Endothelial cell of umbilical vein (primary cell): ENCODE results near the gene OR4F6. TPM values are rescaled to one million over a fixed set of nuclear protein-coding genes. Genes with fewer than 3 reads are reported as not detected.

Source experiments
- BruUV-seq: library from RNA; stranded (reverse); fragments of 400-500 nt; replicated peaks from 2 replicates; lab custom pipeline; 2021; lab: Mats Ljungman, UMichigan
- CTCF ChIA-PET: fragments of 300-600, 350-600 bp; sonication (Branson Sonifier 250); formaldehyde crosslinking; loops from one replicate; lab custom pipeline; 2021; ENCODE audit warnings: antibody characterized with exemption, inconsistent platforms; lab: Charles Lee
- POLR2A ChIA-PET: fragments of 300-600, 350-600 bp; sonication (Branson Sonifier 250); formaldehyde crosslinking; loops from one replicate; lab custom pipeline; 2021; ENCODE audit warnings: antibody characterized with exemption, inconsistent platforms; lab: Charles Lee
- DNase-seq: peaks from one replicate; pipeline ENCODE4 v3.0.0-alpha.2; 2011; ENCODE audit warnings: low read depth, low spot score
- FAIRE-seq: peaks from 2 replicates; lab custom pipeline; 2011; peaks lifted over from hg19 to GRCh38; lab: Jason Lieb, UNC
- H2AFZ ChIP-seq: 2 replicates; pipeline ENCODE4 v1.6.0; 2012; ENCODE audit warnings: low read depth, low read length, control low read depth, inconsistent platforms
- H3K27ac ChIP-seq: 2 replicates; pipeline ENCODE4 v1.5.1; 2011; ENCODE audit warnings: low read depth, mild to moderate bottlenecking, control low read depth, low read length, moderate library complexity; ENCODE audit not compliant: insufficient read depth
- H3K27me3 ChIP-seq, 2 experiments: 2 replicates each; pipeline versions ENCODE4 v1.6.0 to v1.6.1; 2011; ENCODE audit warnings: low read length in 2 of 2, mixed read lengths in 1 of 2; ENCODE audit not compliant: control insufficient read depth in 2 of 2, insufficient read depth in 2 of 2
- H3K36me3 ChIP-seq, 2 experiments: 2 replicates in 1 of 2; 3 replicates in 1 of 2; pipeline ENCODE4 v1.5.1; 2011; ENCODE audit warnings: low read length in 2 of 2, mild to moderate bottlenecking in 1 of 2, moderate library complexity in 1 of 2; ENCODE audit not compliant: control insufficient read depth in 2 of 2, insufficient read depth in 2 of 2; ENCODE audit errors: extremely low read depth in 1 of 2
- H3K4me1 ChIP-seq: 3 replicates; pipeline ENCODE4 v1.5.1; 2011; ENCODE audit warnings: mild to moderate bottlenecking, low read length; ENCODE audit not compliant: control insufficient read depth, insufficient read depth; ENCODE audit errors: extremely low read depth
- H3K4me2 ChIP-seq: 2 replicates; pipeline ENCODE4 v1.6.1; 2011; ENCODE audit warnings: low read length, control low read depth, mixed read lengths; ENCODE audit not compliant: insufficient read depth
- H3K4me3 ChIP-seq, 3 experiments: fragments of 200-600 bp in 1 of 3; sonication (generic), shearing (Covaris generic) in 1 of 3; replicated peaks in 1 of 3; 2 replicates each; pipeline ENCODE4 v1.5.1; 2011 to 2016; ENCODE audit warnings: control low read depth in 3 of 3, low read length in 3 of 3, mild to moderate bottlenecking in 2 of 3, inconsistent platforms in 1 of 3, low read depth in 1 of 3, moderate library complexity in 1 of 3; ENCODE audit not compliant: insufficient read depth in 1 of 3
- H3K79me2 ChIP-seq: 2 replicates; pipeline ENCODE4 v1.6.0; 2012; ENCODE audit warnings: low read length, inconsistent platforms; ENCODE audit not compliant: control insufficient read depth, insufficient read depth
- H3K9ac ChIP-seq: replicated peaks from 2 replicates; pipeline ENCODE3; 2011; ENCODE audit warnings: low read length, control low read depth; ENCODE audit not compliant: insufficient read depth; ENCODE audit errors: extremely low read depth
- H3K9me1 ChIP-seq: replicated peaks from 3 replicates; pipeline ENCODE4 v1.6.0; 2011; ENCODE audit warnings: mild to moderate bottlenecking, low read length; ENCODE audit not compliant: control insufficient read depth, insufficient read depth; ENCODE audit errors: extremely low read depth
- H3K9me3 ChIP-seq: replicated peaks from 2 replicates; pipeline ENCODE4 v1.5.1; 2012; ENCODE audit warnings: low read length, inconsistent platforms; ENCODE audit not compliant: control insufficient read depth, insufficient read depth
- H4K20me1 ChIP-seq: replicated peaks from 2 replicates; pipeline ENCODE3; 2011; ENCODE audit warnings: mild to moderate bottlenecking, low read length; ENCODE audit not compliant: control insufficient read depth, insufficient read depth; ENCODE audit errors: extremely low read depth
- EZH2 ChIP-seq: IDR thresholded peaks from 2 replicates; pipeline ENCODE4 v1.6.1; 2012; ENCODE audit warnings: borderline replicate concordance, low read depth, mild to moderate bottlenecking, moderate library complexity, low read length, inconsistent platforms; ENCODE audit not compliant: severe bottlenecking
- FOS ChIP-seq: IDR thresholded peaks from 2 replicates; pipeline ENCODE4 v1.6.1; 2011; ENCODE audit warnings: mild to moderate bottlenecking, low read length, moderate library complexity, borderline replicate concordance; ENCODE audit not compliant: insufficient read depth
- MYC ChIP-seq: IDR thresholded peaks from one replicate; pipeline ENCODE4 v1.6.1; 2011; ENCODE audit warnings: mild to moderate bottlenecking, low read depth, low read length
- POLR2A ChIP-seq: IDR thresholded peaks from 2 replicates; pipeline ENCODE4 v1.6.1; 2012; ENCODE audit warnings: low read depth, mild to moderate bottlenecking, control low read depth, low read length
- POLR2AphosphoS5 ChIP-seq: IDR thresholded peaks from 2 replicates; pipeline ENCODE4 v1.6.1; 2012; ENCODE audit warnings: low read depth, mild to moderate bottlenecking, control low read depth, low read length, moderate library complexity; ENCODE audit not compliant: insufficient read depth
- dilution Hi-C: fragments of 300-500 bp; cut with MboI; formaldehyde crosslinking; loops from one replicate; pipeline ENCODE4 v1.15.0; 2019; ENCODE audit warnings: low sequenced_read_pairs; ENCODE audit not compliant: extremely low pct_ligation_motif_present
- intact Hi-C: fragments of 100-400 bp; cut with micrococcal nuclease; formaldehyde crosslinking; loops from one replicate; pipeline ENCODE4 v1.10.0; 2022
- polyA plus RNA-seq, 4 experiments: library from polyadenylated mRNA; depleted of rRNA in 3 of 4; stranded (reverse) in 3 of 4; unstranded in 1 of 4; fragments of >200 nt; gene quantifications; 2 replicates each; pipeline versions ENCODE4 v1.2.1 to v1.2.3, GENCODE V29; 2011 to 2012; ENCODE audit warnings: missing spikeins in 1 of 4
- total RNA-seq: library from RNA; stranded (reverse); gene quantifications from 2 replicates; pipeline ENCODE4 v1.2.3, GENCODE V29; 2021
- TF ChIP-seq, protein P1 (sequence below): IDR thresholded peaks from 2 replicates; pipeline ENCODE4 v1.6.1; 2011; ENCODE audit not compliant: insufficient read depth, insufficient read length
- TF ChIP-seq, protein P2 (sequence below), 2 donors: IDR thresholded peaks; 1 replicate in 1 of 2; 2 replicates in 1 of 2; pipeline ENCODE4 v1.5.1; 2011; ENCODE audit warnings: low read length in 2 of 2, mild to moderate bottlenecking in 2 of 2, moderate library complexity in 2 of 2, control low read depth in 1 of 2, inconsistent platforms in 1 of 2, low read depth in 1 of 2; ENCODE audit not compliant: insufficient read depth in 1 of 2; ENCODE audit errors: extremely low read depth in 1 of 2

The OR4F6 gene
- total and polyA plus RNA-seq, 2 donors (not counting 3 experiments of a cell fraction or from before 2014, with no cell fraction given), result not detected

DNA sequence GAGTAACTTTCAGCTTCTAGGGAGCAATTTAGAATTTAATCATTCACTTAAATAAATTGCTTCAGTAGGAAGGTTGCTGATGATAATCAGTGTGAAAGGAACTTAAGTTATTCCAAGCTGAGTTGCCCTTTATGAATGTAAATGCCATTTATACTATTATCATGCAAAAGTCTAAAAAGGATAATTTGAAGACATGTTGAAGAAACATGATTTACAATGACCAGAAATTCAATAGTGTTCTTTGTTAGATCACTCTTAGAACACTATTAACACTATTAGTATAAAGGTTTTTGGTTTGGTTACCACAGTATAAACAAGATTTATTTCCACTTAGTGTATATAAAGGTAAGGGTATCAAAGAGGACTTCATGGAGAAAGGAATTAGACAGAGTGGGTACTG, 1.6 kb downstream of the OR4F6 start:
- POLR2A ChIA-PET, result no interaction called here
- H3K36me3 ChIP-seq, result no peaks in the 10 kb centered on the region
- H3K79me2 ChIP-seq, result no peaks in the 10 kb centered on the region
- intact Hi-C loops (no loop called here), dilution Hi-C loops (no loop called here)
- TF ChIP-seq POLR2AphosphoS5 (no peak), MYC (no peak), EZH2 (no peak), POLR2A (no peak), FOS (no peak)
- TF ChIP-seq, protein P1, sequence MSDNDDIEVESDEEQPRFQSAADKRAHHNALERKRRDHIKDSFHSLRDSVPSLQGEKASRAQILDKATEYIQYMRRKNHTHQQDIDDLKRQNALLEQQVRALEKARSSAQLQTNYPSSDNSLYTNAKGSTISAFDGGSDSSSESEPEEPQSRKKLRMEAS, result no peak
- H3K4me1 ChIP-seq, result no peaks in the 10 kb centered on the region
- DNase-seq (no peak), FAIRE-seq (no peak)
- H3K9me3 ChIP-seq, result no peaks in the 10 kb centered on the region
- no TSS peak for BruUV-seq
- no peak overlapping the region for H3K4me3 ChIP-seq
- H3K9me1 ChIP-seq, result no peaks in the 10 kb centered on the region
- no peaks in the 10 kb centered on the region for H3K27me3 ChIP-seq
- H3K4me2 ChIP-seq, result no peak overlapping the region
- no peak overlapping the region for H2AFZ ChIP-seq
- no peak overlapping the region for H3K9ac ChIP-seq
- no peak overlapping the region for H3K27ac ChIP-seq
- CTCF ChIA-PET, result no interaction called here
- H4K20me1 ChIP-seq, result no peaks in the 10 kb centered on the region

DNA sequence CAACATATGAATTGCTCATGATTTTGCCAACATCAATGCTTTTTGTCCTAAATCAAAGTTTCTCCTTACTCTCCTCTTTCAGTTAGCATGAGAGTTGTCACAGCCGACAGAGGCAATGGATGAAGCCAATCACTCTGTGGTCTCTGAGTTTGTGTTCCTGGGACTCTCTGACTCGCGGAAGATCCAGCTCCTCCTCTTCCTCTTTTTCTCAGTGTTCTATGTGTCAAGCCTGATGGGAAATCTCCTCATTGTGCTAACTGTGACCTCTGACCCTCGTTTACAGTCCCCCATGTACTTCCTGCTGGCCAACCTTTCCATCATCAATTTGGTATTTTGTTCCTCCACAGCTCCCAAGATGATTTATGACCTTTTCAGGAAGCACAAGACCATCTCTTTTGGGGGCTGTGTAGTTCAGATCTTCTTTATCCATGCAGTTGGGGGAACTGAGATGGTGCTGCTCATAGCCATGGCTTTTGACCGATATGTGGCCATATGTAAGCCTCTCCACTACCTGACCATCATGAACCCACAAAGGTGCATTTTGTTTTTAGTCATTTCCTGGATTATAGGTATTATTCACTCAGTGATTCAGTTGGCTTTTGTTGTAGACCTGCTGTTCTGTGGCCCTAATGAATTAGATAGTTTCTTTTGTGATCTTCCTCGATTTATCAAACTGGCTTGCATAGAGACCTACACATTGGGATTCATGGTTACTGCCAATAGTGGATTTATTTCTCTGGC, 2.5 kb downstream of the OR4F6 start:
- Histone ChIP-seq H3K9me3 (no peaks in the 10 kb centered on the region), H3K9ac (no peak overlapping the region), H2AFZ (no peak overlapping the region), H3K9me1 (no peaks in the 10 kb centered on the region), H3K4me1 (no peaks in the 10 kb centered on the region), H3K4me2 (no peak overlapping the region), H3K36me3 (no peaks in the 10 kb centered on the region), H4K20me1 (no peaks in the 10 kb centered on the region), H3K79me2 (no peaks in the 10 kb centered on the region), H3K27ac (no peak overlapping the region), H3K4me3 (no peak overlapping the region), H3K27me3 (no peaks in the 10 kb centered on the region)
- no peak for DNase-seq
- ChIA-PET CTCF (no interaction called here), POLR2A (no interaction called here)
- intact Hi-C loops (no loop called here), dilution Hi-C loops (no loop called here)
- FAIRE-seq, result no peak
- BruUV-seq, result no TSS peak
- TF ChIP-seq POLR2AphosphoS5, result no peak
- TF ChIP-seq, protein P2, sequence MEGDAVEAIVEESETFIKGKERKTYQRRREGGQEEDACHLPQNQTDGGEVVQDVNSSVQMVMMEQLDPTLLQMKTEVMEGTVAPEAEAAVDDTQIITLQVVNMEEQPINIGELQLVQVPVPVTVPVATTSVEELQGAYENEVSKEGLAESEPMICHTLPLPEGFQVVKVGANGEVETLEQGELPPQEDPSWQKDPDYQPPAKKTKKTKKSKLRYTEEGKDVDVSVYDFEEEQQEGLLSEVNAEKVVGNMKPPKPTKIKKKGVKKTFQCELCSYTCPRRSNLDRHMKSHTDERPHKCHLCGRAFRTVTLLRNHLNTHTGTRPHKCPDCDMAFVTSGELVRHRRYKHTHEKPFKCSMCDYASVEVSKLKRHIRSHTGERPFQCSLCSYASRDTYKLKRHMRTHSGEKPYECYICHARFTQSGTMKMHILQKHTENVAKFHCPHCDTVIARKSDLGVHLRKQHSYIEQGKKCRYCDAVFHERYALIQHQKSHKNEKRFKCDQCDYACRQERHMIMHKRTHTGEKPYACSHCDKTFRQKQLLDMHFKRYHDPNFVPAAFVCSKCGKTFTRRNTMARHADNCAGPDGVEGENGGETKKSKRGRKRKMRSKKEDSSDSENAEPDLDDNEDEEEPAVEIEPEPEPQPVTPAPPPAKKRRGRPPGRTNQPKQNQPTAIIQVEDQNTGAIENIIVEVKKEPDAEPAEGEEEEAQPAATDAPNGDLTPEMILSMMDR (IDR thresholded peaks at IDR 0.05; ENCODE audit: extremely low read depth in 1 of 2, insufficient read depth in 1 of 2, low read depth in 1 of 2, low read length in 2 of 2), result no peak
- no peak for TF ChIP-seq MYC
- no peak for TF ChIP-seq POLR2A
- TF ChIP-seq EZH2, result no peak
